BJ (cell line): Measurements from ENCODE around the gene PCDHGB4. TPM values are rescaled to one million over a fixed set of nuclear protein-coding genes. Genes with fewer than 3 reads are reported as not detected.
"Not testable (repeated sequence)": the region's sequence is repeated elsewhere in the genome, so short reads cannot be mapped to it uniquely, and the experiment has no call there.

Experiments
- CTCF ChIA-PET: fragments of 350-600 bp; formaldehyde crosslinking; extraction: SDS; loops from one replicate; lab custom pipeline; 2021; ENCODE audit warnings: antibody characterized with exemption, inconsistent platforms; lab: Yijun Ruan, JAX
- POLR2A ChIA-PET: fragments of 300-600 bp; sonication (Branson Sonifier 250); formaldehyde crosslinking; extraction: SDS; loops from one replicate; lab custom pipeline; 2021; ENCODE audit warnings: antibody characterized with exemption; lab: Charles Lee
- DNase-seq: peaks from one replicate; pipeline ENCODE4 v3.0.0-alpha.2; 2011; ENCODE audit warnings: low read depth
- H3K27me3 ChIP-seq: 2 replicates; pipeline ENCODE4 v1.6.0; 2011; ENCODE audit warnings: low read length; ENCODE audit not compliant: control insufficient read depth, insufficient read depth
- H3K36me3 ChIP-seq: 2 replicates; pipeline ENCODE4 v1.5.1; 2011; ENCODE audit warnings: low read length; ENCODE audit not compliant: control insufficient read depth, insufficient read depth
- H3K4me3 ChIP-seq: 2 replicates; pipeline ENCODE4 v1.5.1; 2011; ENCODE audit warnings: low read depth, mild to moderate bottlenecking, control low read depth, low read length
- polyA minus RNA-seq: library from RNA; depleted of rRNA, polyadenylated mRNA; stranded (reverse); fragments of >200 nt; gene quantifications from 2 replicates; pipeline ENCODE4 v1.2.3, GENCODE V29; 2011; rRNA and poly(A)+ RNA removed
- polyA plus RNA-seq: library from polyadenylated mRNA; depleted of rRNA; stranded (reverse); fragments of >200 nt; gene quantifications from 2 replicates; pipeline ENCODE4 v1.2.3, GENCODE V29; 2011; rRNA removed
- TF ChIP-seq, protein P1 (sequence below): IDR thresholded peaks from 2 replicates; pipeline ENCODE4 v1.5.1; 2011; ENCODE audit warnings: low read depth, mild to moderate bottlenecking, control low read depth, inconsistent platforms, low read length, moderate library complexity; ENCODE audit not compliant: insufficient read depth

Gene PCDHGB4
- 11.8 and 12.2 TPM in 2 replicates for polyA plus RNA-seq
- polyA minus RNA-seq = 18.2 and 19.9 TPM in 2 replicates

GRCh38 chr5:141387557-141388311, at the start of gene PCDHGB4:
Gene PCDHGB4, plus strand, starts transcription at chr5:141387698. Its CDS starts 187 bp downstream, at chr5:141387885.
- TF ChIP-seq, protein P1, sequence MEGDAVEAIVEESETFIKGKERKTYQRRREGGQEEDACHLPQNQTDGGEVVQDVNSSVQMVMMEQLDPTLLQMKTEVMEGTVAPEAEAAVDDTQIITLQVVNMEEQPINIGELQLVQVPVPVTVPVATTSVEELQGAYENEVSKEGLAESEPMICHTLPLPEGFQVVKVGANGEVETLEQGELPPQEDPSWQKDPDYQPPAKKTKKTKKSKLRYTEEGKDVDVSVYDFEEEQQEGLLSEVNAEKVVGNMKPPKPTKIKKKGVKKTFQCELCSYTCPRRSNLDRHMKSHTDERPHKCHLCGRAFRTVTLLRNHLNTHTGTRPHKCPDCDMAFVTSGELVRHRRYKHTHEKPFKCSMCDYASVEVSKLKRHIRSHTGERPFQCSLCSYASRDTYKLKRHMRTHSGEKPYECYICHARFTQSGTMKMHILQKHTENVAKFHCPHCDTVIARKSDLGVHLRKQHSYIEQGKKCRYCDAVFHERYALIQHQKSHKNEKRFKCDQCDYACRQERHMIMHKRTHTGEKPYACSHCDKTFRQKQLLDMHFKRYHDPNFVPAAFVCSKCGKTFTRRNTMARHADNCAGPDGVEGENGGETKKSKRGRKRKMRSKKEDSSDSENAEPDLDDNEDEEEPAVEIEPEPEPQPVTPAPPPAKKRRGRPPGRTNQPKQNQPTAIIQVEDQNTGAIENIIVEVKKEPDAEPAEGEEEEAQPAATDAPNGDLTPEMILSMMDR = peak; percentile 60
- POLR2A ChIA-PET, H3K36me3 ChIP-seq, DNase-seq, H3K27me3 ChIP-seq: not testable (repeated sequence)
- H3K4me3 ChIP-seq = peak within 1 kb of the TSS; percentile 22; the same call in 1 of the 2 replicates
- CTCF ChIA-PET = interaction anchor here (0.8 to 4.1 kb wide), 7 partner anchors 14 to 176 kb away, joined by 3 to 16 read pairs (median 4); partner anchors contain the start of genes PCDHGA11, PCDHGA2 and PCDHGB3

GRCh38 chr5:141338538-141339306, 48.8 kb upstream of the PCDHGB4 start, which contains the start of gene PCDHGA2:
Gene PCDHGA2, plus strand, starts transcription at chr5:141338760.
- DNase-seq = no peak
- no peaks in the 10 kb centered on the region for H3K27me3 ChIP-seq
- POLR2A ChIA-PET = no interaction called here

DNA sequence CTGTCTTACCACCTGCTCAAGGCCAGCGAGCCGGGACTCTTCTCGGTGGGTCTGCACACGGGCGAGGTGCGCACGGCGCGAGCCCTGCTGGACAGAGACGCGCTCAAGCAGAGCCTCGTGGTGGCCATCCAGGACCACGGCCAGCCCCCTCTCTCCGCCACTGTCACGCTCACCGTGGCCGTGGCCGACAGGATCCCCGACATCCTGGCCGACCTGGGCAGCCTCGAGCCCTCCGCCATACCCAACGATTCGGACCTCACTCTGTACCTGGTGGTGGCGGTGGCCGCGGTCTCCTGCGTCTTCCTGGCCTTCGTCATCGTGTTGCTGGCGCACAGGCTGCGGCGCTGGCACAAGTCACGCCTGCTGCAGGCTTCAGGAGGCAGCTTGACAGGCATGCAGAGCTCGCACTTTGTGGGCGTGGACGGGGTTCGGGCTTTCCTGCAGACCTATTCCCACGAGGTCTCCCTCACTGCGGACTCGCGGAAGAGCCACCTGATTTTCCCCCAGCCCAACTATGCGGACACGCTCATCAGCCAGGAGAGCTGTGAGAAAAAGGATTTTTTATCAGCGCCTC, 46.6 kb upstream of the PCDHGB4 start:
- DNase-seq, H3K4me3 ChIP-seq, H3K36me3 ChIP-seq, H3K27me3 ChIP-seq, POLR2A ChIA-PET: not testable (repeated sequence)
- CTCF ChIA-PET = interaction anchor here (1.3 to 2.1 kb wide), 2 partner anchors 10 to 21 kb away, joined by 3 to 4 read pairs; partner anchors contain the start of gene TAF7

More at GRCh38 chr5:141338538-141339306, 48.8 kb upstream of the PCDHGB4 start, which contains the start of gene PCDHGA2:
- Histone ChIP-seq H3K4me3 (peak within 1 kb of the TSS; percentile 38), H3K36me3 (no peaks in the 10 kb centered on the region)
- CTCF ChIA-PET = interaction anchor here (0.6 to 2.9 kb wide), 27 partner anchors 9 to 281 kb away, joined by 3 to 37 read pairs (median 4); partner anchors contain the start of genes PCDHGA1, PCDHGA10, PCDHGA4 and PCDHGA6
- TF ChIP-seq, protein P1 = peak; percentile 66

DNA sequence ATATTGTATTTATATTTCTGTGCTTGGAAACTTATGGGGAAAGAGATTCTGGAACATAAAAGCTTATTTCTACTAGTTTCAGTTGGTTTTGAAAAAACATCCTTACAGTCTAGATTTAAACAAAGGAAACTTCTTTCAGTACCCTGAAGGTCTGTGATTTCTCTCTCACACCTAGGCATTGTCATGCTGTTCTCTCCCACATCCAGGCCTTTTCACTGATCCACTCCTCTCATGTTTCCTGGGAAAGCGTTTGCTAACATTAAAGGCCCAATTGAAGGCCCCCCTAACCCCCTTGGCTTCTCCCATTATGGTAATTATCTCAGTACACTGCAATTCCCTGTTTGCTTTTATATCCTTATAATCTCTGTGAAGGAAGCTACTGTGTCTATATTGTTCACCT, 44.7 kb upstream of the PCDHGB4 start:
- H3K4me3 ChIP-seq = no peak overlapping the region
- no peaks in the 10 kb centered on the region for H3K36me3 ChIP-seq
- ChIA-PET CTCF (interaction anchor here (0.5 to 3.4 kb wide), 10 partner anchors 10 to 220 kb away, joined by 3 to 17 read pairs (median 6); partner anchors contain the start of genes PCDHGA1, PCDHGA4, PCDHGB2 and TAF7), POLR2A (no interaction called here)
- DNase-seq = no peak
- TF ChIP-seq, protein P1 = no peak
- no peaks in the 10 kb centered on the region for H3K27me3 ChIP-seq

DNA sequence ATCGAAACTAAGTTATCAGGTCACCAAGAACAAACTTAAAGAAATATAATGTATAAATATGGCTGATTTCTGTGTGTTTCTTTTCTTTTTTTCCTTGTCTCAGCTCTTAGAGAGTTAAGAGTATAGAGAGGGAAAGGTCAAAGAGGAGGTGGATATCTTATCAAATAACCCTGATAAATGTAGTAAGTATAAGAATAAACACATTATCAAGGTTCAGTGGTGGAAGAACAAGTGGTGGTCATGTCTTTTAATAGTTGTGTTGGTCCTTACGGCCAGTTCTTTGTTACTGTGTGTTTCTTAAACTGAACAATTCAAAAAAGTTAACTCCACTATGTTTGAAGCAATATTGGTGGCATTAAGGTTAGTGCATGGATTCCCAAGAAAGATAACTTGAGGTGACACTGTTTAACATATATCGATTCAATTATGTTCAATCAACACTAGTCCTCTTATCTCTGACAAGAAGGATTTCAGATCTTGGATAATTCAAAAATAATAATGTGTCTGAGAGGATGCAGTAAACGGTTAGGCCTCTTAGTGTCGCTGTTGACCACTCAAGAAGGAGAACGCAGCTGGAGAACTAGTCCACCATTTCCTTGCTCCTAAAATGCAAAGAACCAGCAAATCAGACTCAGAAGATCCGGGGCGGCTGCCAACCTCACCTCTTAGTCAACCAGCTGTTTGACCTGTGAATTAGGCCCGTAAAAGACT, 44.1 kb upstream of the PCDHGB4 start, which contains the start of gene PCDHGA3:
TSS of gene PCDHGA3 (plus strand) at position 588 of the 711 bp plus-strand sequence. CDS start 205 bp downstream, outside the sequence.
- no peak for DNase-seq
- TF ChIP-seq, protein P1 = peak; percentile 42; the same call in 1 of the 2 replicates
- no peaks in the 10 kb centered on the region for H3K36me3 ChIP-seq
- ChIA-PET POLR2A (no interaction called here), CTCF (interaction anchor here (0.8 to 3.4 kb wide), 14 partner anchors 9 to 224 kb away, joined by 3 to 17 read pairs (median 6); partner anchors contain the start of genes PCDHGA1, PCDHGA12, PCDHGA4 and PCDHGB2)
- no peaks in the 10 kb centered on the region for H3K27me3 ChIP-seq
- peak within 1 kb of the TSS; percentile 18 for H3K4me3 ChIP-seq
